Vagina (tissue), 2 donors: ENCODE results near the gene DGKB. TPM values are rescaled to one million over a fixed set of nuclear protein-coding genes. Genes with fewer than 3 reads are reported as not detected.

Experiments
- DNase-seq, 2 donors: peaks; one replicate each; pipeline ENCODE4 v3.0.0-alpha.2; 2017; ENCODE audit errors: extremely low spot score in 2 of 2
- H3K27ac ChIP-seq: fragments of 200-600 bp; sonication (generic); one replicate; pipeline ENCODE4 v1.5.1; 2019
- H3K27me3 ChIP-seq: fragments of 200-600 bp; sonication (generic); one replicate; pipeline ENCODE4 v1.5.1; 2019
- H3K36me3 ChIP-seq, 2 donors: fragments of 200-600 bp; sonication (generic); one replicate each; pipeline ENCODE4 v1.5.1; 2017 to 2019
- H3K4me1 ChIP-seq: fragments of 200-600 bp; sonication (generic); one replicate; pipeline ENCODE4 v1.5.1; 2019
- H3K4me3 ChIP-seq, 2 donors: fragments of 200-600 bp; sonication (generic); 1 replicate in 1 of 2; 2 replicates in 1 of 2; pipeline ENCODE4 v1.5.1; 2016 to 2019
- H3K9me3 ChIP-seq: fragments of 200-600 bp; sonication (generic); one replicate; pipeline ENCODE4 v1.5.1; 2019
- POLR2A ChIP-seq, 2 donors: fragments of 450-650 bp; IDR thresholded peaks; one replicate each; pipeline ENCODE4 v1.6.1; 2017; ENCODE audit warnings: antibody characterized with exemption in 2 of 2, mild to moderate bottlenecking in 2 of 2, moderate library complexity in 2 of 2
- POLR2AphosphoS5 ChIP-seq, 2 donors: sonication (generic); formaldehyde crosslinking; IDR thresholded peaks; one replicate each; pipeline ENCODE4 v1.9.0; 2017; ENCODE audit warnings: antibody characterized with exemption in 2 of 2, mild to moderate bottlenecking in 2 of 2, low read depth in 1 of 2; ENCODE audit not compliant: insufficient read depth in 1 of 2
- intact Hi-C: fragments of 100-400 bp; cut with DNase I; formaldehyde crosslinking; loops from one replicate; pipeline ENCODE4 v1.15.1; 2023
- total RNA-seq: library from RNA; depleted of rRNA; stranded (reverse); fragments of >200 nt; gene quantifications from one replicate; pipeline ENCODE4 v1.2.3, GENCODE V29; 2016
- TF ChIP-seq, protein P1 (sequence below), 3 experiments: fragments of 450-650 bp in 2 of 3; fragments of 200-600 bp in 1 of 3; sonication (generic) in 1 of 3; IDR thresholded peaks; one replicate each; pipeline ENCODE4 v1.5.1; 2017 to 2019; ENCODE audit warnings: antibody characterized with exemption in 3 of 3, mild to moderate bottlenecking in 2 of 3, moderate library complexity in 2 of 3

The DGKB gene
- total RNA-seq, 1 donor from 2014 or later: 2.2 TPM

DNA sequence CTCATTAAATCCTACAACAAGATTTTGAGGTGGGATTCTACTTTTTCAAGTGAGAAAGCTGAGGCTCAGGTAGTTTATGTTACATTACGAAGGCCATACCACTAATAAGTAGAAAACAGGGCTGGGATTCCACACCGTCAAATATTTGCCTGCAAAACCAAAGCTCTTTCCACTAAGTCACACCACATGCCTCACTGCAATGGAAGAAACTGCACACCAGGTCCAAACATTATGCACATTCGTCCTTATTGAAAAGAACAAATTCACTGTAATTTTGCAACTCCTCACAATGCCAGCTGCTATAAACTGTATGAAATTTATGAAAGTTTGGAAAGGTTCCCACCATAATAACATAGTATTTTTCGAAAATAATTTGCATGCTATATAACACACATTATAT lies 66.5 kb downstream of the DGKB start:
- no peak overlapping the region for H3K27ac ChIP-seq
- intact Hi-C loops: no loop called here
- H3K4me3 ChIP-seq: no peak overlapping the region
- TF ChIP-seq POLR2AphosphoS5 (IDR thresholded peaks at IDR 0.05; ENCODE audit: insufficient read depth in 1 of 2, low read depth in 1 of 2) (no peak), POLR2A (IDR thresholded peaks at IDR 0.05) (no peak)
- TF ChIP-seq, protein P1, sequence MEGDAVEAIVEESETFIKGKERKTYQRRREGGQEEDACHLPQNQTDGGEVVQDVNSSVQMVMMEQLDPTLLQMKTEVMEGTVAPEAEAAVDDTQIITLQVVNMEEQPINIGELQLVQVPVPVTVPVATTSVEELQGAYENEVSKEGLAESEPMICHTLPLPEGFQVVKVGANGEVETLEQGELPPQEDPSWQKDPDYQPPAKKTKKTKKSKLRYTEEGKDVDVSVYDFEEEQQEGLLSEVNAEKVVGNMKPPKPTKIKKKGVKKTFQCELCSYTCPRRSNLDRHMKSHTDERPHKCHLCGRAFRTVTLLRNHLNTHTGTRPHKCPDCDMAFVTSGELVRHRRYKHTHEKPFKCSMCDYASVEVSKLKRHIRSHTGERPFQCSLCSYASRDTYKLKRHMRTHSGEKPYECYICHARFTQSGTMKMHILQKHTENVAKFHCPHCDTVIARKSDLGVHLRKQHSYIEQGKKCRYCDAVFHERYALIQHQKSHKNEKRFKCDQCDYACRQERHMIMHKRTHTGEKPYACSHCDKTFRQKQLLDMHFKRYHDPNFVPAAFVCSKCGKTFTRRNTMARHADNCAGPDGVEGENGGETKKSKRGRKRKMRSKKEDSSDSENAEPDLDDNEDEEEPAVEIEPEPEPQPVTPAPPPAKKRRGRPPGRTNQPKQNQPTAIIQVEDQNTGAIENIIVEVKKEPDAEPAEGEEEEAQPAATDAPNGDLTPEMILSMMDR (IDR thresholded peaks at IDR 0.05): no peak
- no peak for DNase-seq
- no peaks in the 10 kb centered on the region for H3K27me3 ChIP-seq
- no peaks in the 10 kb centered on the region for H3K36me3 ChIP-seq
- H3K9me3 ChIP-seq: no peaks in the 10 kb centered on the region
- H3K4me1 ChIP-seq: no peaks in the 10 kb centered on the region

DNA sequence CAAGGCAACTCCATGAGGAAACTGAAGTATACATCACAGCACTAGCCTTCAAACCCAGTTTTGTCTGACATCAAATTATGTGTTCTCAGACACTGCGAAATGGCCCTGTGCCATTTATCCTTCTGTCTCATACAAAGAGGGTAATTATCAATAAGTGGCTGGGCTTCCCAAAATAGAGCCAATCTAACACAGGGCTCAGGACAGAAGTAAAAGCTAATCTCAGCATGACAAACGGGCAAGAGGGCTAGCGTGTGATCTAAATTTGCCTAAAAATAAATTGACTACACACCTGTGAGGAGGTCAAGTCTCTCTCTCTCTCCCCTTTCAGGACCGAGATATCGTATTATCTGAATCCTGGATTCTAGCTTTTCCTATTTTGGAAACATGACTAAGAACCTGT lies 67.2 kb downstream of the DGKB start:
- TF ChIP-seq POLR2AphosphoS5 (IDR thresholded peaks at IDR 0.05; ENCODE audit: insufficient read depth in 1 of 2, low read depth in 1 of 2): no peak
- no peaks in the 10 kb centered on the region for H3K9me3 ChIP-seq
- H3K36me3 ChIP-seq: no peaks in the 10 kb centered on the region
- intact Hi-C loops: no loop called here
- H3K27ac ChIP-seq: no peak overlapping the region
- no peaks in the 10 kb centered on the region for H3K4me1 ChIP-seq
- H3K4me3 ChIP-seq: no peak overlapping the region
- no peaks in the 10 kb centered on the region for H3K27me3 ChIP-seq
- no peak for DNase-seq

DNA sequence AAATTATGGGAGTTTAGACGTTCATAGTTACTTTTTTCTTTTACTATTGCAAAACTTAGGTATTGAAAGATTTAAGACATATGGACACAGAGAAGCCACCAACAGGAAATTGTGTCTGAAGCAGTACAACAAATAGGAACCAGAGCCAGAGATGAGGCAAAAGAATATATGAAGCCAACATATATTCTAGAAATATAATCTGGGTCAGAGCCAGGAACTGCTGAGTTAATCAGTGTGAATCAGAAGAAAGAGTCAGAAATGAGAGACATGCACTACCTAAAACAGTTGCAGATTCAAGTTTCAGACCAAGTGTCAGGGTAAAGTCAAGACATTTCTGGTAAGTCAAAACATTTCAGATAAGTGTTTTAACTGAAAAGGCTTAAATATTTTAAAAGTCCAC lies 67.7 kb downstream of the DGKB start:
- TF ChIP-seq, protein P1 (IDR thresholded peaks at IDR 0.05): no peak
- H3K36me3 ChIP-seq: no peaks in the 10 kb centered on the region
- no peaks in the 10 kb centered on the region for H3K27me3 ChIP-seq
- no peaks in the 10 kb centered on the region for H3K9me3 ChIP-seq
- H3K27ac ChIP-seq: no peak overlapping the region
- intact Hi-C loops: no loop called here
- H3K4me1 ChIP-seq: no peaks in the 10 kb centered on the region
- no peak overlapping the region for H3K4me3 ChIP-seq
- no peak for DNase-seq

DNA sequence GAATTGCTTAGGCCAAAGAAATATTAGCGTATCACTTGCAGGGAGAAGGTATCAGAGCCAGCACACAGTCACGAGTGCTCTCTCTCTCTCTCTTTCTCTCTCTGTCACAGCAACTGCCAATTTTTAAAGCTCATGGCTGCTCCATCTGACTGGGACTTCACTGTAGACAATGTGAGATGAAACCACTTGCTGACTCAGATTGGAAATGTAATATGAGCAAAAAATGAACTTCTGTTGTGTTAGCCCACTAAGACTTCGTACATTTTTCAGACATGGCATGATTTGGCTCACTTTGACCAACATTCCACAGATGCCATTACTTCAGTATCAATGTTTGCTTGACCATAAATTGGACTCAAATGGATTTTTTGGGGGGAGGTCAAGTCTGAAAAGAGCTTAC lies 68.1 kb downstream of the DGKB start:
- Histone ChIP-seq H3K27ac (no peak overlapping the region), H3K9me3 (no peaks in the 10 kb centered on the region), H3K4me1 (no peaks in the 10 kb centered on the region), H3K27me3 (no peaks in the 10 kb centered on the region), H3K4me3 (no peak overlapping the region), H3K36me3 (no peaks in the 10 kb centered on the region)
- intact Hi-C loops: no loop called here
- TF ChIP-seq POLR2AphosphoS5 (IDR thresholded peaks at IDR 0.05; ENCODE audit: insufficient read depth in 1 of 2, low read depth in 1 of 2) (no peak), POLR2A (IDR thresholded peaks at IDR 0.05) (no peak)
- TF ChIP-seq, protein P1 (IDR thresholded peaks at IDR 0.05): no peak
- DNase-seq: no peak

DNA sequence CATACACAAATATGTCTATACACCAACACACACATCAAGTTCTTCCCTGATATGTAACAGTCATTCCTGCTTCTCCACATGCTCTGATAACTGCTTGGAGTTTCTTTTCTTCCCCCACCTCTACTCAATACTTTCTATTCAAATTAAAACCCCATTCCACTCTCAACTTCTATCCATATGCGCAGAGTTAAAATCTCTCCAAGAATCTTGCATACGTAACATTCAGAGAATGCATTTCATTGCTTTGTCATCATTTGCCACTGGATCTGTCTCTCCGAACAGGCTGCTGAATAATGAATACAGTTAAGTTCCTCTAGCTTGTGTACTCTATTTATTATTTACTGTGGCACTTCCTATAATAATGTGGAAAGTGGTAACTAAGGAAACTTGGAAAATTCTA lies 68.8 kb downstream of the DGKB start:
- Histone ChIP-seq H3K4me1 (no peaks in the 10 kb centered on the region), H3K4me3 (no peak overlapping the region), H3K27me3 (no peaks in the 10 kb centered on the region), H3K9me3 (no peaks in the 10 kb centered on the region), H3K27ac (no peak overlapping the region), H3K36me3 (no peaks in the 10 kb centered on the region)
- no peak for DNase-seq
- TF ChIP-seq, protein P1 (IDR thresholded peaks at IDR 0.05): no peak
- TF ChIP-seq POLR2A (IDR thresholded peaks at IDR 0.05): no peak
- TF ChIP-seq POLR2AphosphoS5 (IDR thresholded peaks at IDR 0.05; ENCODE audit: insufficient read depth in 1 of 2, low read depth in 1 of 2): no peak
- intact Hi-C loops: no loop called here

DNA sequence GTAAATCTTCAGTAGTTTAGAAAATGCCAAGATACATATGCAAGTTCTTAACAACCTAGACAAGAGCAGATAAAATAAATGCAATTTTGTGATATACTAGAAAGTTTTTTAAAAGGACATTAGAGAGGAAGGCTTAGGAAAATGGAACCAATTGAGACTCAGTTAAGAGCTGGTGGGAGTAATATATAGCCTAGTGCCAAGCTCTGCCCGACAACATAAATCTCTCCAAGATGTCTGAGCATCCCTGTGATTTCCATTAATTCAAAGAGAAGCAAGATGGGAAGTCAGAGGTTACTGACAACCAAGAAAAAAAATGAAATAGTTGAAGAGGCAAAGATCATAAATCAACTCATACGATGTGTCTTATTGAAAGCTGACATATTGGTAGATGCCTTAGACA lies 74.5 kb downstream of the DGKB start:
- H3K36me3 ChIP-seq: no peaks in the 10 kb centered on the region
- no peak overlapping the region for H3K27ac ChIP-seq
- intact Hi-C loops: no loop called here
- H3K27me3 ChIP-seq: no peaks in the 10 kb centered on the region
- H3K9me3 ChIP-seq: no peaks in the 10 kb centered on the region
- no peak for DNase-seq
- H3K4me1 ChIP-seq: no peaks in the 10 kb centered on the region
- TF ChIP-seq POLR2A (IDR thresholded peaks at IDR 0.05): no peak
- TF ChIP-seq, protein P1 (IDR thresholded peaks at IDR 0.05): no peak
- TF ChIP-seq POLR2AphosphoS5 (IDR thresholded peaks at IDR 0.05; ENCODE audit: insufficient read depth in 1 of 2, low read depth in 1 of 2): no peak
- no peak overlapping the region for H3K4me3 ChIP-seq
